Measurements from ENCODE around the gene KCTD16. TPM values are rescaled to one million over a fixed set of nuclear protein-coding genes. Genes with fewer than 3 reads are reported as not detected.

The KCTD16 gene
- total RNA-seq, 2 experiments from 2014 or later = 0.14 to 0.25 TPM

- Mint-ChIP-seq H3K4me3 (no peak overlapping the region), H3K27me3 (no peaks in the 10 kb centered on the region), H3K36me3 (ENCODE audit: low read depth) (peaks cover 2% of the 10 kb centered on the region), H3K9me3 (ENCODE audit: low read depth) (peaks cover 18% of the 10 kb centered on the region), H3K27ac (no peak overlapping the region), H3K4me1 (no peaks in the 10 kb centered on the region)
- CTCF ChIA-PET = no interaction called here
- POLR2A ChIA-PET = no interaction called here
- ATAC-seq (no peak), DNase-seq (no peak)
- intact Hi-C loops (cut with DNase I, micrococcal nuclease) = no loop called here
Measured at GRCh38 chr5:144438237-144438636, 267.6 kb downstream of the KCTD16 start.

- ATAC-seq (no peak), DNase-seq (no peak)
- no peaks in the 10 kb centered on the region for H3K4me1 Mint-ChIP-seq
- ChIA-PET CTCF (no interaction called here), POLR2A (no interaction called here)
- intact Hi-C loops (cut with DNase I, micrococcal nuclease) = no loop called here
- H3K27me3 Mint-ChIP-seq = no peaks in the 10 kb centered on the region
- no peak overlapping the region for H3K27ac Mint-ChIP-seq
- peaks cover 5% of the 10 kb centered on the region for H3K9me3 Mint-ChIP-seq (ENCODE audit: low read depth)
- H3K4me3 Mint-ChIP-seq = no peak overlapping the region
- H3K36me3 Mint-ChIP-seq (ENCODE audit: low read depth) = peaks cover 2% of the 10 kb centered on the region
Measured at GRCh38 chr5:144448457-144448856, 277.8 kb downstream of the KCTD16 start.

GRCh38 chr5:144451187-144451973 lies 280.7 kb downstream of the KCTD16 start:
- Mint-ChIP-seq H3K9me3 (ENCODE audit: low read depth) (peaks cover 3% of the 10 kb centered on the region), H3K4me1 (no peaks in the 10 kb centered on the region), H3K36me3 (ENCODE audit: low read depth) (no peaks in the 10 kb centered on the region), H3K27ac (no peak overlapping the region), H3K27me3 (peaks cover 2% of the 10 kb centered on the region), H3K4me3 (no peak overlapping the region)
- ChIA-PET POLR2A (no interaction called here), CTCF (no interaction called here)
- intact Hi-C loops (cut with DNase I, micrococcal nuclease) = no loop called here
- no peak for ATAC-seq
- no peak for DNase-seq

GRCh38 chr5:144453753-144454152 lies 283.1 kb downstream of the KCTD16 start:
- Mint-ChIP-seq H3K36me3 (ENCODE audit: low read depth) (no peaks in the 10 kb centered on the region), H3K4me3 (no peak overlapping the region), H3K4me1 (no peaks in the 10 kb centered on the region), H3K27ac (no peak overlapping the region), H3K9me3 (ENCODE audit: low read depth) (peaks cover 3% of the 10 kb centered on the region), H3K27me3 (peaks cover 2% of the 10 kb centered on the region)
- ATAC-seq = no peak
- intact Hi-C loops (cut with DNase I, micrococcal nuclease) = no loop called here
- ChIA-PET CTCF (no interaction called here), POLR2A (no interaction called here)
- DNase-seq = no peak

GRCh38 chr5:144457160-144457559 lies 286.5 kb downstream of the KCTD16 start:
- ATAC-seq (no peak), DNase-seq (no peak)
- H3K36me3 Mint-ChIP-seq (ENCODE audit: low read depth) = no peaks in the 10 kb centered on the region
- POLR2A ChIA-PET = no interaction called here
- intact Hi-C loops (cut with DNase I, micrococcal nuclease) = no loop called here
- H3K4me3 Mint-ChIP-seq = no peak overlapping the region
- CTCF ChIA-PET = no interaction called here
- H3K4me1 Mint-ChIP-seq = no peaks in the 10 kb centered on the region
- H3K27ac Mint-ChIP-seq = no peak overlapping the region
- peaks cover 3% of the 10 kb centered on the region for H3K9me3 Mint-ChIP-seq (ENCODE audit: low read depth)
- H3K27me3 Mint-ChIP-seq = peaks cover 2% of the 10 kb centered on the region

- Mint-ChIP-seq H3K36me3 (ENCODE audit: low read depth) (no peaks in the 10 kb centered on the region), H3K4me3 (no peak overlapping the region), H3K4me1 (no peaks in the 10 kb centered on the region), H3K27me3 (peaks cover 2% of the 10 kb centered on the region), H3K27ac (no peak overlapping the region), H3K9me3 (ENCODE audit: low read depth) (peaks cover under 1% of the 10 kb centered on the region)
- no peak for DNase-seq
- no peak for ATAC-seq
- CTCF ChIA-PET = no interaction called here
- intact Hi-C loops (cut with DNase I, micrococcal nuclease) = no loop called here
- POLR2A ChIA-PET = no interaction called here
Measured at GRCh38 chr5:144458216-144458615, 287.5 kb downstream of the KCTD16 start.

- DNase-seq (no peak), ATAC-seq (no peak)
- intact Hi-C loops (cut with DNase I, micrococcal nuclease) = no loop called here
- Mint-ChIP-seq H3K27me3 (no peaks in the 10 kb centered on the region), H3K27ac (no peak overlapping the region), H3K4me1 (no peaks in the 10 kb centered on the region), H3K9me3 (ENCODE audit: low read depth) (no peaks in the 10 kb centered on the region), H3K4me3 (no peak overlapping the region), H3K36me3 (ENCODE audit: low read depth) (no peaks in the 10 kb centered on the region)
- POLR2A ChIA-PET = no interaction called here
- CTCF ChIA-PET = no interaction called here
Measured at GRCh38 chr5:144460600-144460999, 289.9 kb downstream of the KCTD16 start.

- H3K27me3 Mint-ChIP-seq = no peaks in the 10 kb centered on the region
- no peak overlapping the region for H3K27ac Mint-ChIP-seq
- intact Hi-C loops (cut with DNase I, micrococcal nuclease) = no loop called here
- H3K4me3 Mint-ChIP-seq = no peak overlapping the region
- no peaks in the 10 kb centered on the region for H3K4me1 Mint-ChIP-seq
- ATAC-seq = no peak
- POLR2A ChIA-PET = no interaction called here
- H3K36me3 Mint-ChIP-seq (ENCODE audit: low read depth) = no peaks in the 10 kb centered on the region
- DNase-seq = no peak
- H3K9me3 Mint-ChIP-seq (ENCODE audit: low read depth) = no peaks in the 10 kb centered on the region
- CTCF ChIA-PET = no interaction called here
Measured at GRCh38 chr5:144462577-144462976, 291.9 kb downstream of the KCTD16 start.

GRCh38 chr5:144463481-144464223 lies 293.0 kb downstream of the KCTD16 start:
- DNase-seq (no peak), ATAC-seq (no peak)
- Mint-ChIP-seq H3K4me3 (no peak overlapping the region), H3K9me3 (ENCODE audit: low read depth) (no peaks in the 10 kb centered on the region), H3K27me3 (no peaks in the 10 kb centered on the region), H3K27ac (no peak overlapping the region), H3K4me1 (no peaks in the 10 kb centered on the region), H3K36me3 (ENCODE audit: low read depth) (no peaks in the 10 kb centered on the region)
- intact Hi-C loops (cut with DNase I, micrococcal nuclease) = no loop called here
- ChIA-PET POLR2A (no interaction called here), CTCF (no interaction called here)

GRCh38 chr5:144464306-144464705 lies 293.6 kb downstream of the KCTD16 start:
- ChIA-PET POLR2A (no interaction called here), CTCF (no interaction called here)
- ATAC-seq (no peak), DNase-seq (no peak)
- Mint-ChIP-seq H3K27ac (no peak overlapping the region), H3K4me3 (no peak overlapping the region), H3K4me1 (no peaks in the 10 kb centered on the region), H3K36me3 (ENCODE audit: low read depth) (no peaks in the 10 kb centered on the region), H3K27me3 (no peaks in the 10 kb centered on the region), H3K9me3 (ENCODE audit: low read depth) (no peaks in the 10 kb centered on the region)
- intact Hi-C loops (cut with DNase I, micrococcal nuclease) = no loop called here

- Mint-ChIP-seq H3K9me3 (ENCODE audit: low read depth) (no peaks in the 10 kb centered on the region), H3K36me3 (ENCODE audit: low read depth) (no peaks in the 10 kb centered on the region), H3K4me1 (no peaks in the 10 kb centered on the region), H3K27me3 (no peaks in the 10 kb centered on the region), H3K27ac (no peak overlapping the region), H3K4me3 (no peak overlapping the region)
- CTCF ChIA-PET = no interaction called here
- DNase-seq (no peak), ATAC-seq (no peak)
- POLR2A ChIA-PET = no interaction called here
- intact Hi-C loops (cut with DNase I, micrococcal nuclease) = no loop called here
Measured at GRCh38 chr5:144465441-144465840, 294.8 kb downstream of the KCTD16 start.

- DNase-seq (no peak), ATAC-seq (no peak)
- intact Hi-C loops (cut with DNase I, micrococcal nuclease) = no loop called here
- no peak overlapping the region for H3K27ac Mint-ChIP-seq
- POLR2A ChIA-PET = no interaction called here
- H3K9me3 Mint-ChIP-seq (ENCODE audit: low read depth) = no peaks in the 10 kb centered on the region
- no peak overlapping the region for H3K4me3 Mint-ChIP-seq
- H3K27me3 Mint-ChIP-seq = no peaks in the 10 kb centered on the region
- no peaks in the 10 kb centered on the region for H3K36me3 Mint-ChIP-seq (ENCODE audit: low read depth)
- CTCF ChIA-PET = no interaction called here
- H3K4me1 Mint-ChIP-seq = no peaks in the 10 kb centered on the region
Measured at GRCh38 chr5:144467792-144468191, 297.1 kb downstream of the KCTD16 start.
